ENCODE data around the gene TGFBR1.

The TGFBR1 gene

GRCh38 chr9:99167694-99168093, 62.8 kb downstream of the TGFBR1 start:
- FAIRE-seq = peak; percentile 79
- TF ChIP-seq TAF1 (IDR thresholded peaks at IDR 0.05; ENCODE audit: borderline replicate concordance, low read depth, low read length) (no peak), POLR2AphosphoS5 (IDR thresholded peaks at IDR 0.05; ENCODE audit: low read depth, low read length) (no peak), POLR2A (IDR thresholded peaks at IDR 0.05; ENCODE audit: low read depth, low read length) (no peak)
- DNase-seq (ENCODE audit: insufficient read length) = no peak

- TF ChIP-seq POLR2AphosphoS5 (IDR thresholded peaks at IDR 0.05; ENCODE audit: low read depth, low read length) = no peak
- TF ChIP-seq TAF1 (IDR thresholded peaks at IDR 0.05; ENCODE audit: borderline replicate concordance, low read depth, low read length) = no peak
- no peak for TF ChIP-seq POLR2A (IDR thresholded peaks at IDR 0.05; ENCODE audit: low read depth, low read length)
- no peak for DNase-seq (ENCODE audit: insufficient read length)
- FAIRE-seq = no peak
Measured at GRCh38 chr9:99169086-99169485, 64.2 kb downstream of the TGFBR1 start.

- FAIRE-seq (no peak), DNase-seq (ENCODE audit: insufficient read length) (no peak)
- TF ChIP-seq POLR2A (IDR thresholded peaks at IDR 0.05; ENCODE audit: low read depth, low read length) (no peak), TAF1 (IDR thresholded peaks at IDR 0.05; ENCODE audit: borderline replicate concordance, low read depth, low read length) (no peak), POLR2AphosphoS5 (IDR thresholded peaks at IDR 0.05; ENCODE audit: low read depth, low read length) (no peak)
Measured at GRCh38 chr9:99169982-99170761, 65.3 kb downstream of the TGFBR1 start.

GRCh38 chr9:99171225-99172123, 66.6 kb downstream of the TGFBR1 start:
- FAIRE-seq (no peak), DNase-seq (ENCODE audit: insufficient read length) (no peak)
- TF ChIP-seq POLR2AphosphoS5 (IDR thresholded peaks at IDR 0.05; ENCODE audit: low read depth, low read length) (no peak), POLR2A (IDR thresholded peaks at IDR 0.05; ENCODE audit: low read depth, low read length) (no peak), TAF1 (IDR thresholded peaks at IDR 0.05; ENCODE audit: borderline replicate concordance, low read depth, low read length) (no peak)

- no peak for TF ChIP-seq POLR2A (IDR thresholded peaks at IDR 0.05; ENCODE audit: low read depth, low read length)
- TF ChIP-seq POLR2AphosphoS5 (IDR thresholded peaks at IDR 0.05; ENCODE audit: low read depth, low read length) = no peak
- TF ChIP-seq TAF1 (IDR thresholded peaks at IDR 0.05; ENCODE audit: borderline replicate concordance, low read depth, low read length) = no peak
- FAIRE-seq = peak; percentile 24
- no peak for DNase-seq (ENCODE audit: insufficient read length)
Measured at GRCh38 chr9:99172124-99173091, 67.5 kb downstream of the TGFBR1 start.

GRCh38 chr9:99173570-99174504, 68.9 kb downstream of the TGFBR1 start:
- FAIRE-seq (peak; percentile 81), DNase-seq (ENCODE audit: insufficient read length) (no peak)
- TF ChIP-seq POLR2AphosphoS5 (IDR thresholded peaks at IDR 0.05; ENCODE audit: low read depth, low read length) (no peak), TAF1 (IDR thresholded peaks at IDR 0.05; ENCODE audit: borderline replicate concordance, low read depth, low read length) (no peak), POLR2A (IDR thresholded peaks at IDR 0.05; ENCODE audit: low read depth, low read length) (no peak)

GRCh38 chr9:99176527-99177013, 71.7 kb downstream of the TGFBR1 start:
- DNase-seq (ENCODE audit: insufficient read length) (no peak), FAIRE-seq (no peak)
- TF ChIP-seq POLR2A (IDR thresholded peaks at IDR 0.05; ENCODE audit: low read depth, low read length) = no peak
- TF ChIP-seq TAF1 (IDR thresholded peaks at IDR 0.05; ENCODE audit: borderline replicate concordance, low read depth, low read length) = no peak
- TF ChIP-seq POLR2AphosphoS5 (IDR thresholded peaks at IDR 0.05; ENCODE audit: low read depth, low read length) = no peak

- DNase-seq (ENCODE audit: insufficient read length) (no peak), FAIRE-seq (no peak)
- TF ChIP-seq TAF1 (IDR thresholded peaks at IDR 0.05; ENCODE audit: borderline replicate concordance, low read depth, low read length) (no peak), POLR2A (IDR thresholded peaks at IDR 0.05; ENCODE audit: low read depth, low read length) (no peak), POLR2AphosphoS5 (IDR thresholded peaks at IDR 0.05; ENCODE audit: low read depth, low read length) (no peak)
Measured at GRCh38 chr9:99177576-99178366, 72.9 kb downstream of the TGFBR1 start.

Measured in GM12892 (cell line).